A549 (cell line): ENCODE data around the gene SLC2A14.
"Not testable (repeated sequence)": the region's sequence is repeated elsewhere in the genome, so short reads cannot be mapped to it uniquely, and the experiment has no call there.

Experiments used
- RCOR1 ChIP-seq: fragments of 150-350 bp; IDR thresholded peaks from 2 replicates; pipeline ENCODE4 v1.6.1; 2014; ENCODE audit warnings: antibody characterized with exemption, low read length, low read depth
- TF ChIP-seq, protein P1 (sequence below): IDR thresholded peaks from 2 replicates; pipeline ENCODE4 v1.6.1; 2012
- TF ChIP-seq, protein P2 (sequence below): fragments of >200 bp; sonication (Bioruptor Twin); formaldehyde crosslinking; IDR thresholded peaks from 3 replicates; pipeline ENCODE4 v1.5.1; 2016
- TF ChIP-seq, protein P3 (sequence below): fragments of 200-600 bp; sonication (generic); IDR thresholded peaks from 2 replicates; pipeline ENCODE4 v1.6.1; 2016; ENCODE audit warnings: antibody characterized with exemption, mild to moderate bottlenecking, moderate library complexity

DNA sequence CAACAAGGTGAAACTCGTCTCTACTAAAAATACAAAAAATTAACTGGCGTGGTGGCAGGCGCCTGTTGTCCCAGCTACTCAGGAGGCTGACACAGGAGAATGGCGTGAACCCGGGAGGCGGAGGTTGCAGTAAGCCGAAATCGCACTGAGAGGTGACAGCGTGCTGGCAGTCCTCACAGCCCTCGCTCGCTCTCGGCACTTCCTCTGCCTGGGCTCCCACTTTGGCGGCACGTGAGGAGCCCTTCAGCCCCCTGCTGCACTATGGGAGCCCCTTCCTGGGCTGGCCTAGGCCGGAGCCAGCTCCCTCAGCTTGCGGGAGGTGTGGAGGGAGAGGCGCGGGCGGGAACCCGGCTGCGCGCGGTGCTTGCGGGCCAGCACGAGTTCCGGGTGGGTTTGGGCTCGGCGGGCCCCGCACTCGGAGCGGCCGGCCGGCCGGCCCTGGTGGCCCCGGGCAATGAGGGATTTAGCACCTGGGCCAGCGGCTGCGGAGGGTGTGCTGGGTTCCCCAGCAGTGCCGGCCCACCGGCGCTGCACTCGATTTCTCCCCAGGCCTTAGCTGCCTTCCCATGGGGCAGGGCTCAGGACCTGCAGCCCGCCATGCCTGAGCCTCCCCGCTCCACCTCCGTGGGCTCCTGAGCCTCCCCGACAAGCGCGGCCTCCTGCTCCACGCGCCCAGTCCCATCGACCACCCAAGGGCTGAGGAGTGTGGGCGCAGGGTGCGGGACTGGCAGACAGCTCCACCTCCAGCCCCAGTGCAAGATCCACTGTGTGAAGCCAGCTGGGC lies 8.4 kb upstream of the SLC2A14 start:
- TF ChIP-seq, protein P1, sequence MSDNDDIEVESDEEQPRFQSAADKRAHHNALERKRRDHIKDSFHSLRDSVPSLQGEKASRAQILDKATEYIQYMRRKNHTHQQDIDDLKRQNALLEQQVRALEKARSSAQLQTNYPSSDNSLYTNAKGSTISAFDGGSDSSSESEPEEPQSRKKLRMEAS, result not testable (repeated sequence)
- TF ChIP-seq RCOR1, result not testable (repeated sequence)
- TF ChIP-seq, protein P2, sequence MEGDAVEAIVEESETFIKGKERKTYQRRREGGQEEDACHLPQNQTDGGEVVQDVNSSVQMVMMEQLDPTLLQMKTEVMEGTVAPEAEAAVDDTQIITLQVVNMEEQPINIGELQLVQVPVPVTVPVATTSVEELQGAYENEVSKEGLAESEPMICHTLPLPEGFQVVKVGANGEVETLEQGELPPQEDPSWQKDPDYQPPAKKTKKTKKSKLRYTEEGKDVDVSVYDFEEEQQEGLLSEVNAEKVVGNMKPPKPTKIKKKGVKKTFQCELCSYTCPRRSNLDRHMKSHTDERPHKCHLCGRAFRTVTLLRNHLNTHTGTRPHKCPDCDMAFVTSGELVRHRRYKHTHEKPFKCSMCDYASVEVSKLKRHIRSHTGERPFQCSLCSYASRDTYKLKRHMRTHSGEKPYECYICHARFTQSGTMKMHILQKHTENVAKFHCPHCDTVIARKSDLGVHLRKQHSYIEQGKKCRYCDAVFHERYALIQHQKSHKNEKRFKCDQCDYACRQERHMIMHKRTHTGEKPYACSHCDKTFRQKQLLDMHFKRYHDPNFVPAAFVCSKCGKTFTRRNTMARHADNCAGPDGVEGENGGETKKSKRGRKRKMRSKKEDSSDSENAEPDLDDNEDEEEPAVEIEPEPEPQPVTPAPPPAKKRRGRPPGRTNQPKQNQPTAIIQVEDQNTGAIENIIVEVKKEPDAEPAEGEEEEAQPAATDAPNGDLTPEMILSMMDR, result not testable (repeated sequence)
- TF ChIP-seq, protein P3, sequence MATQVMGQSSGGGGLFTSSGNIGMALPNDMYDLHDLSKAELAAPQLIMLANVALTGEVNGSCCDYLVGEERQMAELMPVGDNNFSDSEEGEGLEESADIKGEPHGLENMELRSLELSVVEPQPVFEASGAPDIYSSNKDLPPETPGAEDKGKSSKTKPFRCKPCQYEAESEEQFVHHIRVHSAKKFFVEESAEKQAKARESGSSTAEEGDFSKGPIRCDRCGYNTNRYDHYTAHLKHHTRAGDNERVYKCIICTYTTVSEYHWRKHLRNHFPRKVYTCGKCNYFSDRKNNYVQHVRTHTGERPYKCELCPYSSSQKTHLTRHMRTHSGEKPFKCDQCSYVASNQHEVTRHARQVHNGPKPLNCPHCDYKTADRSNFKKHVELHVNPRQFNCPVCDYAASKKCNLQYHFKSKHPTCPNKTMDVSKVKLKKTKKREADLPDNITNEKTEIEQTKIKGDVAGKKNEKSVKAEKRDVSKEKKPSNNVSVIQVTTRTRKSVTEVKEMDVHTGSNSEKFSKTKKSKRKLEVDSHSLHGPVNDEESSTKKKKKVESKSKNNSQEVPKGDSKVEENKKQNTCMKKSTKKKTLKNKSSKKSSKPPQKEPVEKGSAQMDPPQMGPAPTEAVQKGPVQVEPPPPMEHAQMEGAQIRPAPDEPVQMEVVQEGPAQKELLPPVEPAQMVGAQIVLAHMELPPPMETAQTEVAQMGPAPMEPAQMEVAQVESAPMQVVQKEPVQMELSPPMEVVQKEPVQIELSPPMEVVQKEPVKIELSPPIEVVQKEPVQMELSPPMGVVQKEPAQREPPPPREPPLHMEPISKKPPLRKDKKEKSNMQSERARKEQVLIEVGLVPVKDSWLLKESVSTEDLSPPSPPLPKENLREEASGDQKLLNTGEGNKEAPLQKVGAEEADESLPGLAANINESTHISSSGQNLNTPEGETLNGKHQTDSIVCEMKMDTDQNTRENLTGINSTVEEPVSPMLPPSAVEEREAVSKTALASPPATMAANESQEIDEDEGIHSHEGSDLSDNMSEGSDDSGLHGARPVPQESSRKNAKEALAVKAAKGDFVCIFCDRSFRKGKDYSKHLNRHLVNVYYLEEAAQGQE, result not testable (repeated sequence)
